Fibroblast of pulmonary artery (primary cell): ENCODE results near the gene RABL3.
"Not testable (repeated sequence)": the region's sequence is repeated elsewhere in the genome, so short reads cannot be mapped to it uniquely, and the experiment has no call there.

Experiments
- DNase-seq: peaks from one replicate; pipeline ENCODE4 v3.0.0-alpha.2; 2010; ENCODE audit warnings: low read depth
- H3K4me3 ChIP-seq: replicated peaks from 2 replicates; pipeline ENCODE4 v1.5.1; 2011; ENCODE audit warnings: low read depth, mild to moderate bottlenecking, control low read depth, low read length, moderate library complexity
- CTCF ChIP-seq: IDR thresholded peaks from 2 replicates; pipeline ENCODE4 v1.5.1; 2011; ENCODE audit warnings: mild to moderate bottlenecking, control low read depth, low read length, inconsistent platforms; ENCODE audit errors: missing control alignments

Gene RABL3

DNA sequence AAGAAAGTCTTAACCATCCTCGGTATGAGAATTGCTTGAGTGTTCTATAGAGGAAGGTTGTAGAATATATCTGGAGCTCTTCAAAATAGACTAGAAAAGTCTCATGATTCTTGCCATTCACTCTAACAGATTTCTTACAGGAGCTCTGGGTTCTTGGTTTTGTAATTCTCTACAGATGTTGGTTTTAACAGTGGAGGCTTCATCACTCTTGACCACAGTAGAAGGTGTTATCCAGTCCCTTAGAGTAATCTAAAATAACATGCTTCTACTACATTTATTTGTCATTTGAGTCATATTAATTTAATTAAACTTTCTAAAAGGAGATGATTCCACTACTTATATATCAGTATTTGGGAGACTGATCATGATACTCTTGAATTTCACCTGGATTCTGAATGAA lies 9.9 kb upstream of the RABL3 start:
- no peak overlapping the region for H3K4me3 ChIP-seq
- no peak for DNase-seq
- TF ChIP-seq CTCF, result no peak

GRCh38 chr3:120749843-120750242 lies 7.5 kb upstream of the RABL3 start:
- no peak for DNase-seq
- no peak overlapping the region for H3K4me3 ChIP-seq
- no peak for TF ChIP-seq CTCF

- no peak for DNase-seq
- no peak for TF ChIP-seq CTCF
- no peak overlapping the region for H3K4me3 ChIP-seq
These were observed 3.1 kb upstream of the RABL3 start for GRCh38 chr3:120745466-120745865.

DNA sequence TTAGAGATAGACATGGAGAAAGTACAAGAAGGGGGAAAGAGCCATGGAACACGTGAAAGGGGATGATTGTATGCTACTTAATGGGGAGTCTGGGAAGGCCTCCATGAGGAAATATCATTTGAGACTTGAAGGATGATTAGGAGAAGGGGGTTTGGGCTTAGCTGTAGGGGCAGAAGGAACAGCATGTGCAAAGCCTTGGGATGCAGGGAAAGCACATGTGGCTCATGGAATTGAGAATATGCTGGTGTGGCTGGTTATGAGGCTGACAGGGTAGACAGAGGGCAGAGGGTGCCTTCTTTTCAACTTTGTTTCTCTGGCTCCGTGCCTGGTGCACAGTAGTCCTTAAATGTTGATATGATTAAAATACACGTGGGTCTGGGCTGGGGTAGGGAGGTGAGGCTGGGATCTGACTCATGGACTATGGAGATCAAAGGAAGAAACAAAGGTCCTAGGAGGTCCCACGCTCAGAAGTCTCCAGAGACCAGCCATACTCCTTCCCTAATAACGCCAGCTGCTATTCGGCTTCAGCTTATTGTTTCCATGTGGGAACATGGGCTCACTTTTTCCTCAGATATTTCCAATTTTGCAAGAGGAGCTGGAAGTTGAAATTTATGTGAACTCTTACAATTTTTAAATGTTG lies 1.4 kb upstream of the RABL3 start:
- H3K4me3 ChIP-seq, result peak overlapping the region; percentile 98
- no peak for TF ChIP-seq CTCF
- DNase-seq, result peak; percentile 22

GRCh38 chr3:120742849-120743365 lies 591 bp upstream of the RABL3 start:
- TF ChIP-seq CTCF, result no peak
- DNase-seq, result peak; percentile 33
- peak overlapping the region; percentile 98 for H3K4me3 ChIP-seq

DNA sequence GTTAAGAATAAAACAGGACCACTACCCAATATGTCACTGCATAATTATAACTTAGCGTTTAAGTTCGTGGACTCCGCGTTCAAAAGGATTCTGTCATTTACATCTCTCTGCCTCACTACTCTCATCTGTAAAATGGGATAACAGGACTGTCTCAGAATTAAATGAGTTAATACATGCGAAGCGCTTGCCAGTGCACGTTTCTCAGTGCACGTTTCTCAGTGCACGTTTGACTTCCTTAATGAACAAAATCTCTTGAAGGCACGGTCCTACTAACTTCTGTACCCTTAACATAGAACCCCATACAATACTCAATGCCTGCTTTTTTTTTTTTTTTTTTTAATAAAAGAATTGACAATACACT lies 499 bp downstream of the RABL3 start:
- H3K4me3 ChIP-seq, result peak overlapping the region; percentile 98
- TF ChIP-seq CTCF, result no peak
- DNase-seq, result peak; percentile 51

DNA sequence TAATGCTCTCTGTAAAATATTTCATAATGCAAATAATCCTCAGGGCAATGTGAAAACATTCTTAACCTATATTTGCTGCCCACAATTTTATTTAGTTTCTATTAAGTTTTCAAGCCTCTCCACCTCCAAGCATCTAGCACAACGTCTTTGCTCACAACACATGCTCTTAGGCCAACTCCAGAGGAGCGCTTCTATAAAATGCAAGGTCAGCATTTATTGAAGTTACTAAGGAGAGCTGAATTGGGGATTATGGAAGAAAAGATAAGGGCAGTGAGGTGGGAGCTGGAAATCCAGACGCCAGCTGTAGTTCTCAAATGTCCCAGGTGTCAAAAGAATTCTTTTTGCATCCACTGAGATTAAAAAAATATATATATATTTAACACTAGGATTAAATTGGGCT lies 996 bp downstream of the RABL3 start:
- no peak for DNase-seq
- H3K4me3 ChIP-seq, result peak overlapping the region; percentile 98
- no peak for TF ChIP-seq CTCF

GRCh38 chr3:120738006-120738405 lies 4.3 kb downstream of the RABL3 start:
- not testable (repeated sequence) for DNase-seq, H3K4me3 ChIP-seq
